CD14-positive monocyte (primary cell): Measurements from ENCODE around the gene CRIM1. TPM values are rescaled to one million over a fixed set of nuclear protein-coding genes. Genes with fewer than 3 reads are reported as not detected.
A peak's percentile ranks its signal among the peaks of the same experiment; 100 is the strongest.

Experiments
- DNase-seq, 3 donors: peaks; one replicate each; pipeline ENCODE4 v3.0.0-alpha.2; 2011 to 2022
- H2AFZ ChIP-seq: 2 replicates; pipeline ENCODE4 v1.6.0; 2012; ENCODE audit warnings: mild to moderate bottlenecking, low read depth, low read length, inconsistent platforms; ENCODE audit not compliant: insufficient read depth, poor library complexity, severe bottlenecking
- H3K27ac ChIP-seq, 2 donors: 1 replicate in 1 of 2; 2 replicates in 1 of 2; pipeline ENCODE4 v1.5.1; 2012 to 2013; ENCODE audit warnings: low read length in 2 of 2, control low read depth in 1 of 2, inconsistent platforms in 1 of 2, low read depth in 1 of 2, mild to moderate bottlenecking in 1 of 2
- H3K27me3 ChIP-seq, 2 donors: one replicate each; pipeline versions ENCODE4 v1.6.0 to v1.6.1; 2011 to 2013; ENCODE audit warnings: low read length in 2 of 2; ENCODE audit not compliant: control insufficient read depth in 2 of 2, insufficient read depth in 2 of 2
- H3K36me3 ChIP-seq, 2 donors: replicated peaks in 1 of 2; 1 replicate in 1 of 2; 2 replicates in 1 of 2; pipeline versions ENCODE4 v1.5.1 to v1.6.1; 2012 to 2013; ENCODE audit warnings: low read length in 2 of 2, control low read depth in 1 of 2, inconsistent platforms in 1 of 2, mild to moderate bottlenecking in 1 of 2; ENCODE audit not compliant: insufficient read depth in 2 of 2, control insufficient read depth in 1 of 2
- H3K4me1 ChIP-seq, 2 donors: 1 replicate in 1 of 2; 2 replicates in 1 of 2; pipeline versions ENCODE4 v1.5.1 to v1.6.1; 2012 to 2013; ENCODE audit warnings: low read length in 2 of 2, control low read depth in 1 of 2, inconsistent platforms in 1 of 2, mild to moderate bottlenecking in 1 of 2, moderate library complexity in 1 of 2; ENCODE audit not compliant: insufficient read depth in 2 of 2, control insufficient read depth in 1 of 2
- H3K4me2 ChIP-seq: replicated peaks from 2 replicates; pipeline ENCODE3; 2012; ENCODE audit warnings: low read length, moderate library complexity, mild to moderate bottlenecking; ENCODE audit not compliant: poor library complexity, severe bottlenecking; ENCODE audit errors: extremely low read depth
- H3K4me3 ChIP-seq, 3 experiments: fragments of 200-600 bp in 1 of 3; sonication (generic) in 1 of 3; replicated peaks in 1 of 3; 1 replicate in 2 of 3; 2 replicates in 1 of 3; pipeline ENCODE4 v1.5.1; 2011 to 2013; ENCODE audit warnings: low read length in 3 of 3, mild to moderate bottlenecking in 3 of 3, control low read depth in 2 of 3, low read depth in 2 of 3, inconsistent platforms in 1 of 3, moderate library complexity in 1 of 3
- H3K79me2 ChIP-seq: 2 replicates; pipeline ENCODE4 v1.6.0; 2012; ENCODE audit warnings: mild to moderate bottlenecking, control low read depth, inconsistent platforms, low read length, moderate library complexity; ENCODE audit not compliant: insufficient read depth
- H3K9ac ChIP-seq: 2 replicates; pipeline ENCODE4 v1.6.0; 2017; ENCODE audit warnings: low read length, mild to moderate bottlenecking; ENCODE audit not compliant: insufficient read depth, poor library complexity, severe bottlenecking
- H3K9me3 ChIP-seq, 2 donors: replicated peaks in 1 of 2; 1 replicate in 1 of 2; 2 replicates in 1 of 2; pipeline versions ENCODE4 v1.5.1 to v1.6.1; 2012 to 2013; ENCODE audit warnings: low read length in 2 of 2, control low read depth in 1 of 2; ENCODE audit not compliant: control insufficient read depth in 1 of 2, insufficient read depth in 1 of 2
- H4K20me1 ChIP-seq: 2 replicates; pipeline ENCODE4 v1.6.0; 2012; ENCODE audit warnings: mild to moderate bottlenecking, low read length, control low read depth, moderate library complexity; ENCODE audit not compliant: insufficient read depth
- H3K27ac Mint-ChIP-seq, 7 donors: one replicate each; pipeline ENCODE4 v1.8.0; 2020; ENCODE audit warnings: mild to moderate bottlenecking in 7 of 7, mixed read lengths in 7 of 7, moderate library complexity in 6 of 7, inconsistent platforms in 2 of 7
- H3K27me3 Mint-ChIP-seq, 3 donors: one replicate each; pipeline ENCODE4 v1.8.0; 2021 to 2022; ENCODE audit warnings: low read depth in 3 of 3, mild to moderate bottlenecking in 3 of 3, mixed read lengths in 3 of 3, moderate library complexity in 3 of 3, inconsistent platforms in 1 of 3
- H3K36me3 Mint-ChIP-seq, 2 donors: one replicate each; pipeline ENCODE4 v1.8.0; 2020; ENCODE audit warnings: mixed read lengths in 2 of 2, inconsistent platforms in 1 of 2, mild to moderate bottlenecking in 1 of 2
- H3K4me1 Mint-ChIP-seq: one replicate; pipeline ENCODE4 v1.8.0; 2020; ENCODE audit warnings: mild to moderate bottlenecking, mixed read lengths
- H3K4me3 Mint-ChIP-seq, 2 donors: one replicate each; pipeline ENCODE4 v1.8.0; 2020; ENCODE audit warnings: mild to moderate bottlenecking in 2 of 2, mixed read lengths in 2 of 2, moderate library complexity in 1 of 2
- H3K9me3 Mint-ChIP-seq, 7 donors: one replicate each; pipeline ENCODE4 v1.8.0; 2020 to 2022; ENCODE audit warnings: mixed read lengths in 7 of 7, mild to moderate bottlenecking in 6 of 7, moderate library complexity in 6 of 7, inconsistent platforms in 2 of 7
- CTCF ChIP-seq: fragments of 200-600 bp; IDR thresholded peaks from one replicate; pipeline ENCODE4 v1.8.0; 2022; ENCODE audit warnings: antibody characterized with exemption, mild to moderate bottlenecking
- WGBS: methylation state at CpG from one replicate; pipeline ENCODE4 v1.1.5; 2013; ENCODE audit warnings: missing lambda C conversion rate; ENCODE audit not compliant: insufficient coverage; 5-methylcytosine and 5-hydroxymethylcytosine counted together
- intact Hi-C, 2 donors: fragments of 100-400 bp; cut with micrococcal nuclease; formaldehyde crosslinking; loops; one replicate each; pipeline versions ENCODE4 v1.15.0 to v1.15.1; 2023
- polyA plus RNA-seq, 3 donors: library from polyadenylated mRNA; depleted of rRNA in 1 of 3; unstranded in 2 of 3; stranded (reverse) in 1 of 3; fragments of 300-500 nt in 2 of 3; fragments of >200 nt in 1 of 3; fragmentation: Illumina TruSeq in 2 of 3; gene quantifications; 1 replicate in 2 of 3; 2 replicates in 1 of 3; pipeline ENCODE4 v1.2.3, GENCODE V29; 2012 to 2021

The CRIM1 gene
- polyA plus RNA-seq, 3 donors = 0.08 to 0.27 TPM; not detected in 1

- no peaks in the 10 kb centered on the region for H3K27me3 ChIP-seq
- no CpG with 5 or more reads among the region's 4 CpGs for WGBS
- peaks cover 29 to 30% of the 10 kb centered on the region in 2 donors for H3K4me1 ChIP-seq
- H3K36me3 ChIP-seq = no peaks in the 10 kb centered on the region
- peak overlapping the region in 1 of 2 donors; percentile 69 for H3K27ac ChIP-seq
- Mint-ChIP-seq H3K9me3 (peaks cover 12 to 40% (median 32%) of the 10 kb centered on the region in 7 donors), H3K4me3 (no peak overlapping the region), H3K27ac (peak overlapping the region in 4 of 7 donors; percentile 58 to 84 (median 67)), H3K36me3 (peaks cover 2 to 3% of the 10 kb centered on the region in 2 donors), H3K27me3 (no peaks in the 10 kb centered on the region), H3K4me1 (peaks cover 28% of the 10 kb centered on the region)
- intact Hi-C loops = no loop called here
- no peak overlapping the region for H3K9ac ChIP-seq
- no peak overlapping the region for H3K4me2 ChIP-seq
- H3K4me3 ChIP-seq = no peak overlapping the region
- peak overlapping the region; percentile 39 for H2AFZ ChIP-seq
- H3K9me3 ChIP-seq = peaks cover 14 to 28% of the 10 kb centered on the region in 2 donors
- TF ChIP-seq CTCF = no peak
- no peaks in the 10 kb centered on the region for H4K20me1 ChIP-seq
- peak in 2 of 3 donors; percentile 26 to 29 for DNase-seq
- H3K79me2 ChIP-seq = no peaks in the 10 kb centered on the region
Observed at GRCh38 chr2:36478999-36479398, 123.4 kb downstream of the CRIM1 start.

GRCh38 chr2:36479406-36479805 lies 123.8 kb downstream of the CRIM1 start:
- peaks cover 12 to 24% of the 10 kb centered on the region in 2 donors for H3K9me3 ChIP-seq
- no peaks in the 10 kb centered on the region for H3K27me3 ChIP-seq
- WGBS = 98% methylated on average over 12 of the region's 16 CpGs
- Mint-ChIP-seq H3K4me1 (peaks cover 28% of the 10 kb centered on the region), H3K36me3 (peaks cover 2 to 3% of the 10 kb centered on the region in 2 donors), H3K27ac (peak overlapping the region in 1 of 7 donors; percentile 84), H3K4me3 (no peak overlapping the region), H3K9me3 (peaks cover 12 to 37% (median 28%) of the 10 kb centered on the region in 7 donors), H3K27me3 (no peaks in the 10 kb centered on the region)
- TF ChIP-seq CTCF = no peak
- H3K36me3 ChIP-seq = no peaks in the 10 kb centered on the region
- H4K20me1 ChIP-seq = no peaks in the 10 kb centered on the region
- DNase-seq = no peak
- H3K4me3 ChIP-seq = no peak overlapping the region
- no peak overlapping the region for H3K9ac ChIP-seq
- H3K79me2 ChIP-seq = no peaks in the 10 kb centered on the region
- peaks cover 29 to 30% of the 10 kb centered on the region in 2 donors for H3K4me1 ChIP-seq
- no peak overlapping the region for H3K27ac ChIP-seq
- H2AFZ ChIP-seq = peak overlapping the region; percentile 39
- intact Hi-C loops = no loop called here
- H3K4me2 ChIP-seq = no peak overlapping the region
